Activated CD4-positive, alpha-beta memory T cell treated with anti-CD3 and anti-CD28 coated beads, Interleukin-2, amount 10 ng/mL, durations not matched to agents 7 days and 5 days (primary cell): Measurements from ENCODE around the gene ESRRB. TPM values are rescaled to one million over a fixed set of nuclear protein-coding genes. Genes with fewer than 3 reads are reported as not detected.

Experiments
- CTCF ChIA-PET: fragments of 350-600 bp; sonication (Branson Sonifier 250); formaldehyde crosslinking; loops from one replicate; lab custom pipeline; 2021; ENCODE audit warnings: antibody characterized with exemption, inconsistent platforms; lab: Charles Lee
- POLR2A ChIA-PET: fragments of 350-600 bp; sonication (Branson Sonifier 250); formaldehyde crosslinking; loops from one replicate; lab custom pipeline; 2021; ENCODE audit warnings: antibody characterized with exemption; lab: Charles Lee
- DNase-seq: peaks from one replicate; pipeline ENCODE4 v3.0.0-alpha.2; 2020
- H3K27ac Mint-ChIP-seq: one replicate; pipeline ENCODE4 v1.8.0; 2021; ENCODE audit warnings: mild to moderate bottlenecking, mixed read lengths
- H3K27me3 Mint-ChIP-seq: one replicate; pipeline ENCODE4 v1.8.0; 2021; ENCODE audit warnings: mixed read lengths
- H3K36me3 Mint-ChIP-seq: one replicate; pipeline ENCODE4 v1.8.0; 2021; ENCODE audit warnings: low read depth, mixed read lengths
- H3K4me1 Mint-ChIP-seq: one replicate; pipeline ENCODE4 v1.8.0; 2021; ENCODE audit warnings: mixed read lengths
- H3K4me3 Mint-ChIP-seq: one replicate; pipeline ENCODE4 v1.8.0; 2021; ENCODE audit warnings: mild to moderate bottlenecking, mixed read lengths
- H3K9me3 Mint-ChIP-seq: one replicate; pipeline ENCODE4 v1.8.0; 2021; ENCODE audit warnings: mixed read lengths
- total RNA-seq, 2 experiments: library from RNA; stranded (reverse); gene quantifications; one replicate each; pipeline ENCODE4 v1.2.3, GENCODE V29; 2021

Gene ESRRB
- under 1 TPM; 0.05 to 0.10 TPM for total RNA-seq

- ChIA-PET POLR2A (no interaction called here), CTCF (no interaction called here)
- H3K27me3 Mint-ChIP-seq, result peaks cover 71% of the 10 kb centered on the region
- H3K9me3 Mint-ChIP-seq, result no peaks in the 10 kb centered on the region
- H3K36me3 Mint-ChIP-seq, result no peaks in the 10 kb centered on the region
- DNase-seq, result no peak
- no peak within 1 kb of the TSS for H3K27ac Mint-ChIP-seq
- peaks cover 2% of the 10 kb centered on the region for H3K4me1 Mint-ChIP-seq
- no peak within 1 kb of the TSS for H3K4me3 Mint-ChIP-seq
Measured at GRCh38 chr14:76375947-76376404, at the start of gene ESRRB. Gene ESRRB, plus strand, starts transcription at chr14:76376137. Its CDS starts 265 bp downstream, at chr14:76376402.

- DNase-seq, result no peak
- CTCF ChIA-PET, result no interaction called here
- no peaks in the 10 kb centered on the region for H3K9me3 Mint-ChIP-seq
- no peaks in the 10 kb centered on the region for H3K36me3 Mint-ChIP-seq
- POLR2A ChIA-PET, result no interaction called here
- H3K4me3 Mint-ChIP-seq, result no peak overlapping the region
- no peak overlapping the region for H3K27ac Mint-ChIP-seq
- H3K4me1 Mint-ChIP-seq, result no peaks in the 10 kb centered on the region
- H3K27me3 Mint-ChIP-seq, result peaks cover 50% of the 10 kb centered on the region
Measured at GRCh38 chr14:76326918-76327689, 48.8 kb upstream of the ESRRB start.

DNA sequence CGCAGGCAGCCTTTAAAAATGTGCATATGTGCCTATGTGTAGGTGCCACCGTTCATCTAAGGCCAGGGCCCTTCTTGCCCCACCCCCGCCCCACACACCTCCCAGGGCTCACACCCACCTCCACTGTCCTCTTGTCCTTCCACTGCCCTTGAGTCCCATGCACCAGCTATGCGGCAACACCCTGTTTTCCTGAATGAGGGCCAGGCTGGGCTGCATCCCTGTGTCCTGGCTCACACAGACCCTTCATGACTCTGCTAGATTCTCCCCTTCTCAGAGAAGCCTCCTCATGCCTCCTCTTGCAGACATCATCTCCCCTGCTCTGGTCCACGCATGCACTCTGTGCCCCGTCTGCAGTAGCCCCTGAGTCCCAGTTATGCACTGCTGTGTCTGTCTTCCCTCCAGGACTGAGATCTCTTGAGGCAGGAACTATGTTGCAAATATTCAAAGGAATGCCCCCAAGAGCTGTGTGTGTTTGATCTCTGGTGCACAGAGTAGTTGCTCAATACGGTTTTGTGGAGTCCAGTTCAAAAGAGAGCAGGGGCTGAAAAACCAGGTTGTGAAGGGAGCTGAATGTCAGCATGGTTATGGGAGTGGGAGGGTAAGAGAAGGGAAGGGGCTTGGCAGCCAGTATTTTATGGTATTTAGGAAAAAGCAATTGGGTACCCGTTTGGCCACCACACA is 47.3 kb upstream of the ESRRB start:
- peaks cover 43% of the 10 kb centered on the region for H3K27me3 Mint-ChIP-seq
- CTCF ChIA-PET, result interaction anchor here (0.6 kb wide), 1 partner anchor 582 kb away, joined by 3 read pairs; no protein-coding TSS in a partner anchor
- H3K9me3 Mint-ChIP-seq, result no peaks in the 10 kb centered on the region
- POLR2A ChIA-PET, result no interaction called here
- no peaks in the 10 kb centered on the region for H3K36me3 Mint-ChIP-seq
- no peaks in the 10 kb centered on the region for H3K4me1 Mint-ChIP-seq
- H3K4me3 Mint-ChIP-seq, result no peak overlapping the region
- DNase-seq, result no peak
- no peak overlapping the region for H3K27ac Mint-ChIP-seq

- no peak overlapping the region for H3K4me3 Mint-ChIP-seq
- CTCF ChIA-PET, result interaction anchor here (0.6 kb wide), 1 partner anchor 583 kb away, joined by 3 read pairs; no protein-coding TSS in a partner anchor
Measured at GRCh38 chr14:76329154-76329928, 46.6 kb upstream of the ESRRB start.

DNA sequence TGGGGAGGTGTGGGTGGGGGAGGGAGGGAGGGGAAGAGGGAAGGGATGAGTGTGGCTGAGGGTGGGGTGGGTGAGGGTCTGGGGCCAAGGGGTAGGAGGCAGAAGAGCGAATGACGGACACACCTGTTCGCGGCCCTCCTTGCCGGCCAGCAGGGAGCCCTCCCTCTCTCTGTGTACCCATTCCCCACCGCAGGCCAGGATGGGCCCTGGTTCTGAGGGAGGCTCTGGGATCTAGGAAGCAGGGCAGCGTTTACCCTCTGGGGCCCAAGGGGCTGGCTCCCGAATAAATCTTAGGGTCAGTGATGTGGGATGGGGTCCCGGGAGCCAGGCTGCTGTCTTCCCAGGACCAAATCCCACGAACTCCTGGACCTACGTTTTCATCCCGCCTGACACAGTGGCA is 46.0 kb upstream of the ESRRB start:
- no peak overlapping the region for H3K4me3 Mint-ChIP-seq
- ChIA-PET POLR2A (no interaction called here), CTCF (no interaction called here)
- H3K4me1 Mint-ChIP-seq, result no peaks in the 10 kb centered on the region
- no peaks in the 10 kb centered on the region for H3K9me3 Mint-ChIP-seq
- no peaks in the 10 kb centered on the region for H3K36me3 Mint-ChIP-seq
- H3K27me3 Mint-ChIP-seq, result peaks cover 43% of the 10 kb centered on the region
- no peak overlapping the region for H3K27ac Mint-ChIP-seq
- DNase-seq, result no peak

More at GRCh38 chr14:76329154-76329928, 46.6 kb upstream of the ESRRB start:
- DNase-seq, result no peak
- Mint-ChIP-seq H3K9me3 (no peaks in the 10 kb centered on the region), H3K36me3 (no peaks in the 10 kb centered on the region), H3K27me3 (peaks cover 43% of the 10 kb centered on the region), H3K4me1 (no peaks in the 10 kb centered on the region), H3K27ac (no peak overlapping the region)
- POLR2A ChIA-PET, result no interaction called here

GRCh38 chr14:76330411-76331327 is 45.3 kb upstream of the ESRRB start:
- no peak for DNase-seq
- ChIA-PET POLR2A (no interaction called here), CTCF (interaction anchor here (1.0 to 1.4 kb wide), 2 partner anchors 23 to 56 kb away, joined by 3 read pairs; no protein-coding TSS in a partner anchor)
- Mint-ChIP-seq H3K36me3 (no peaks in the 10 kb centered on the region), H3K4me1 (no peaks in the 10 kb centered on the region), H3K9me3 (no peaks in the 10 kb centered on the region), H3K4me3 (no peak overlapping the region), H3K27me3 (peaks cover 43% of the 10 kb centered on the region), H3K27ac (no peak overlapping the region)

DNA sequence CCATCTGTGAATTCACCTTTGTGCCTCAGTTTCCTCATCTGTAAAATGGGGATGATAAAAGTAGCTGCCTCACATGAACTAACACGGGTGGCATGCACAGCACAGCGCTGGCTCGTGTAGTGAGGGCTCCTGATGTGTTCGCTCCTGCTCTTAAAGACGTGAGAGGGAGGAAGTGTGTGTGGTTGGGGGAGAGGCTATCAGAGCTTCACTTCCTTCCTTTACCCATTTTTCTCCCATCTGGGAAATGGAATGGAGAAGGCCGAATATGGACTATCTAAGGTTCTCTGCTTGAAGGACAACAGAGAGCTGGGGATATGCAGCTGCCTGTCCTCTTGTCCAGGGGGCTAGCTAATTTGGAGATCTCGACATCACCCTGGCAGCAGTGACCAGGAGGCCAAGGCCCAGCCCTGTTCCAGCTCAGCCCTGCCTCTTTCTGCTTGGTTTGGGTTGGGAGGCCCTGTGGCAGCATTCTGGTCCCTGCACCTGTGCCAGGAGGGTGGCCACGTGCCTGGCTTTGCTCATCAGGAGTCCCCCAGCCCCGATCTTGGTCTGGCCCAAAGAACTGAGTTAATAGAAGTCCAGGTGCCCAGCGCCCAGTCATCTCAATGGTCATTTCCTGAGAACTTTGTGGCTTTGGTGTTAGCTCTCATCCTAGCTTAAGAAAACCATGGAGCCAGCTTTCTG is 44.5 kb upstream of the ESRRB start:
- DNase-seq, result no peak
- no peaks in the 10 kb centered on the region for H3K9me3 Mint-ChIP-seq
- H3K36me3 Mint-ChIP-seq, result no peaks in the 10 kb centered on the region
- ChIA-PET CTCF (interaction anchor here (1.0 to 1.4 kb wide), 3 partner anchors 21 to 55 kb away, joined by 3 read pairs; no protein-coding TSS in a partner anchor), POLR2A (no interaction called here)
- no peaks in the 10 kb centered on the region for H3K4me1 Mint-ChIP-seq
- no peak overlapping the region for H3K27ac Mint-ChIP-seq
- peaks cover 39% of the 10 kb centered on the region for H3K27me3 Mint-ChIP-seq
- H3K4me3 Mint-ChIP-seq, result no peak overlapping the region

- CTCF ChIA-PET, result interaction anchor here (0.6 to 1.0 kb wide), 2 partner anchors 18 to 19 kb away, joined by 4 to 6 read pairs; no protein-coding TSS in a partner anchor
- no peaks in the 10 kb centered on the region for H3K36me3 Mint-ChIP-seq
Measured at GRCh38 chr14:76333664-76334063, 42.3 kb upstream of the ESRRB start.

GRCh38 chr14:76334316-76334715 is 41.6 kb upstream of the ESRRB start:
- CTCF ChIA-PET, result interaction anchor here (1.0 kb wide), 1 partner anchor 18 kb away, joined by 4 read pairs; no protein-coding TSS in a partner anchor
- no peak overlapping the region for H3K4me3 Mint-ChIP-seq

More at GRCh38 chr14:76333664-76334063, 42.3 kb upstream of the ESRRB start:
- Mint-ChIP-seq H3K27me3 (peaks cover 34% of the 10 kb centered on the region), H3K27ac (no peak overlapping the region), H3K4me3 (no peak overlapping the region), H3K9me3 (no peaks in the 10 kb centered on the region), H3K4me1 (no peaks in the 10 kb centered on the region)
- POLR2A ChIA-PET, result no interaction called here
- no peak for DNase-seq

DNA sequence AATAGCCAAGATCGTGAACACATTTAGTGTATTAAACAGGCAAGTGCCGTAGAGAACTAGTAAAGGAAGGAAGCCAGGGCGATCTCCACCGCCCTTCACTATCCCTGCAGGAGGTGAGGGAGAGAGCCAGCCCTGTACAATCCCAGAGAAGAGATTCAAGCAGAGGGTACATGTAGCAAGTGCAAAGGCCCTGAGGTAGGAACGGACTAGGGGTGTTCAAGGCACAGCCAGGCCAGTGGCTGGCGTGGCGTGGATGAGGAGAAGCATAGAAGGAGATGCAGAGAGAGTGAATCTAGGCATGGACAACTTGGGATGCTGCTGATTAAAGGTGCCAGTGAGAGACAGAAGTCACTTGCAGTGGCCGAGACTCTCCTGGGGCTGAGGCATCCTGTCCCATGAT is 39.1 kb upstream of the ESRRB start:
- CTCF ChIA-PET, result no interaction called here
- no peak overlapping the region for H3K4me3 Mint-ChIP-seq
- DNase-seq, result no peak
- no peaks in the 10 kb centered on the region for H3K9me3 Mint-ChIP-seq
- POLR2A ChIA-PET, result no interaction called here
- peaks cover 7% of the 10 kb centered on the region for H3K27me3 Mint-ChIP-seq
- H3K36me3 Mint-ChIP-seq, result no peaks in the 10 kb centered on the region
- H3K27ac Mint-ChIP-seq, result no peak overlapping the region
- H3K4me1 Mint-ChIP-seq, result no peaks in the 10 kb centered on the region

More at GRCh38 chr14:76334316-76334715, 41.6 kb upstream of the ESRRB start:
- H3K36me3 Mint-ChIP-seq, result no peaks in the 10 kb centered on the region
- peaks cover 28% of the 10 kb centered on the region for H3K27me3 Mint-ChIP-seq
- no peaks in the 10 kb centered on the region for H3K4me1 Mint-ChIP-seq
- POLR2A ChIA-PET, result no interaction called here
- H3K9me3 Mint-ChIP-seq, result no peaks in the 10 kb centered on the region
- H3K27ac Mint-ChIP-seq, result no peak overlapping the region
- DNase-seq, result no peak

DNA sequence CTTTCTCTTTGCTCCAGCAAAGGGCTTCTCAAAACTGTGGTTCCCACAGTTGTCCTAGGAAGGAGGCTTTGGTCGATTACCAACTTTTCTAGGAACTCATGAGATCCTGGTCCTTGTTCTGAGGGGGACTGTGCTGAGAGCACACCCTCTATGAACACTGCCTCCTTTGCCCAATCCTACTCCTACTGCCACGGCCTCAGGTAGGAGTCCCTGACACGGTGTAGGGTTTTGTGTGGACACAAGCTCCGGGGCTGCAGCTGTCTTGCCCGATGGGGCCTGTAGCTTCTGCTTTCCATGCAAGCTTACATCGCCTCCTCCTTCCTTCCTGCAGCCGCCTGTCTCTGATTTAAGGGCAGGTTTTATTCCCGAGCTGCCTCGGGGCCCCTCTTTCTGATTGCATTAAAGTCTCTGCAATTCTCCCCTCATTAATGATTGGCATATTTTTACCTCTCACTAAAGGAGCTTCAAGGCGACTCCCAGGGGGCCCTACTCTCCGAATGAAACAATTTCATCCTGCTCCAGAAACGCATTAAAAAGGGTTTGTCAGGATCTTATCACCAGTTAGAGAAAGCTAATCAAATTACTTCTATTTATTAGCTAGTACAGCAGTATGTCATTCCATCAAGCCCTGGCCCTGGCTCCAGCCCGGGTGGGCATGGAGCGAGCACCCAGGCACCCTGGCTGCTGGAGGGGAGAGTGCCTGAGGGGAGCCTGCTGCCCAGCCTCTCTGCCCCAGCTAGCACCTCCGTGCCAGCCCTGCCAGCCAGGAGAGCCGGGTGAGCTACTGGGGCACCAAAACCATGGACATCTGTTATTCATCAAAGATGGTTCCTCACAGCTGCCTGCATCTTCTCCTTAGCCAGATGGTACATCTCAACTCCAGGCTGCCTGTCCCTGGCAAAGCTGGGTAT is 38.0 kb upstream of the ESRRB start:
- DNase-seq, result no peak
- H3K9me3 Mint-ChIP-seq, result no peaks in the 10 kb centered on the region
- H3K36me3 Mint-ChIP-seq, result no peaks in the 10 kb centered on the region
- H3K27me3 Mint-ChIP-seq, result peaks cover 7% of the 10 kb centered on the region
- ChIA-PET CTCF (interaction anchor here (1.4 to 1.5 kb wide), 2 partner anchors 15 to 287 kb away, joined by 3 to 5 read pairs; no protein-coding TSS in a partner anchor), POLR2A (no interaction called here)
- no peaks in the 10 kb centered on the region for H3K4me1 Mint-ChIP-seq
- H3K27ac Mint-ChIP-seq, result no peak overlapping the region
- H3K4me3 Mint-ChIP-seq, result no peak overlapping the region
